HG03520 (cell line): Measurements from ENCODE around the gene NAT16.
A peak's percentile ranks its signal among the peaks of the same experiment; 100 is the strongest.
"Not testable (repeated sequence)": the region's sequence is repeated elsewhere in the genome, so short reads cannot be mapped to it uniquely, and the experiment has no call there.

Experiments
- ATAC-seq: cut with Tn5 transposase; IDR thresholded peaks from one replicate; pipeline ENCODE4 v1.9.1; 2021; ENCODE audit warnings: mild to moderate bottlenecking, moderate library complexity; ENCODE audit not compliant: unreplicated experiment

Gene NAT16

GRCh38 chr7:101129603-101130117 lies 50.4 kb downstream of the NAT16 start:
- no peak for ATAC-seq

- no peak for ATAC-seq
Measured at GRCh38 chr7:101128040-101128834, 51.9 kb downstream of the NAT16 start.

GRCh38 chr7:101127460-101128039 lies 52.5 kb downstream of the NAT16 start:
- no peak for ATAC-seq

GRCh38 chr7:101126651-101127459 lies 53.2 kb downstream of the NAT16 start, which contains the start of gene SERPINE1:
SERPINE1 (plus strand) TSS chr7:101127104; CDS start chr7:101128394, 1,290 bp downstream.
- peak; percentile 33 for ATAC-seq

- peak; percentile 44 for ATAC-seq
Measured at GRCh38 chr7:101125989-101126650, 54.0 kb downstream of the NAT16 start.

GRCh38 chr7:101124376-101125056 lies 55.6 kb downstream of the NAT16 start:
- no peak for ATAC-seq

- ATAC-seq, result no peak
Measured at GRCh38 chr7:101123703-101124068, 56.4 kb downstream of the NAT16 start.

GRCh38 chr7:101122933-101123702 lies 57.0 kb downstream of the NAT16 start:
- no peak for ATAC-seq

- ATAC-seq, result no peak
Measured at GRCh38 chr7:101121991-101122932, 57.8 kb downstream of the NAT16 start.

GRCh38 chr7:101121631-101121990 lies 58.5 kb downstream of the NAT16 start:
- not testable (repeated sequence) for ATAC-seq
